Adrenal gland (tissue), 12 donors: ENCODE data around the gene TCF12. TPM values are rescaled to one million over a fixed set of nuclear protein-coding genes. Genes with fewer than 3 reads are reported as not detected.

ENCODE experiments used
- DNase-seq, 7 donors: peaks; one replicate each; pipeline ENCODE4 v3.0.0-alpha.2; 2019 to 2020
- H3K27ac ChIP-seq, 5 donors: fragments of 200-600 bp; sonication (generic) in 4 of 5; 1 replicate in 3 of 5; 2 replicates in 2 of 5; pipeline versions ENCODE4 v1.5.1 to v1.8.0; 2016 to 2020; ENCODE audit warnings: mild to moderate bottlenecking in 1 of 5
- H3K27me3 ChIP-seq: fragments of 200-600 bp; 2 replicates; pipeline ENCODE4 v1.8.0; 2021
- H3K36me3 ChIP-seq, 2 donors: fragments of 200-600 bp; replicated peaks in 1 of 2; 1 replicate in 1 of 2; 2 replicates in 1 of 2; pipeline versions ENCODE4 v1.5.1 to v1.8.0; 2018 to 2022
- H3K4me1 ChIP-seq, 2 donors: fragments of 200-600 bp; replicated peaks in 1 of 2; 1 replicate in 1 of 2; 2 replicates in 1 of 2; pipeline versions ENCODE4 v1.5.1 to v1.8.0; 2018 to 2021
- H3K4me3 ChIP-seq, 4 donors: fragments of 200-600 bp; sonication (generic) in 3 of 4; one replicate each; pipeline ENCODE4 v1.5.1; 2016 to 2018
- H3K9me3 ChIP-seq, 3 donors: fragments of 200-600 bp; sonication (generic) in 1 of 3; replicated peaks in 1 of 3; 1 replicate in 2 of 3; 2 replicates in 1 of 3; pipeline versions ENCODE4 v1.5.1 to v1.8.0; 2016 to 2021
- POLR2A ChIP-seq, 2 donors: fragments of 450-650 bp; IDR thresholded peaks; one replicate each; pipeline ENCODE4 v1.6.1; 2017; ENCODE audit warnings: antibody characterized with exemption in 2 of 2, mild to moderate bottlenecking in 2 of 2, moderate library complexity in 1 of 2
- WGBS, 4 donors: extraction: QIAGEN DNeasy Blood & Tissue Kit in 2 of 4; methylation state at CpG; one replicate each; pipeline versions ENCODE4 v1.1.5 to v1.1.7; 2013 to 2017; 5-methylcytosine and 5-hydroxymethylcytosine counted together
- intact Hi-C, 2 donors: fragments of 100-400 bp; cut with DNase I; formaldehyde crosslinking; loops; one replicate each; pipeline versions ENCODE4 v1.14.1 to v1.15.0; 2022 to 2023
- polyA plus RNA-seq, 3 donors: library from polyadenylated mRNA; stranded (reverse); fragments of 200-250 nt in 2 of 3; fragments of 350-450 nt in 1 of 3; fragmentation: Illumina TruSeq in 1 of 3; extraction: RNeasy Lipid Tissue Mini Kit (QIAGEN cat#74804) in 1 of 3; gene quantifications; one replicate each; pipeline ENCODE4 v1.2.3, GENCODE V29; 2013 to 2014
- total RNA-seq, 9 donors: library from RNA; depleted of rRNA in 4 of 9; stranded (reverse); fragments of >200 nt in 4 of 9; fragments of 120-200 nt in 1 of 9; fragmentation: NEBNext Ultra II Directional in 1 of 9; extraction: Animal tissue kit (Norgen Biotek cat#: 25700) in 1 of 9; gene quantifications; one replicate each; pipeline versions ENCODE4 v1.1.0 to v1.2.4, GENCODE V29; 2013 to 2023
- TF ChIP-seq, protein P1 (sequence below), 6 experiments: fragments of 450-650 bp in 4 of 6; fragments of 200-600 bp in 2 of 6; sonication (generic) in 1 of 6; IDR thresholded peaks; 1 replicate in 5 of 6; 2 replicates in 1 of 6; pipeline versions ENCODE4 v1.5.1 to v1.8.0; 2016 to 2021; ENCODE audit warnings: antibody characterized with exemption in 6 of 6, mild to moderate bottlenecking in 2 of 6, moderate library complexity in 1 of 6
- donor health status: healthy with polysubstance abuse.
- donor health status: Bipolar disorder and iron deficiency.
- donor health status: DM: yes; HTN: yes; CAD: no.
- donor health status: DM: no; HTN: no; CAD: no.
- donor health status: DM: no; HTN: no; CAD: no.
- donor health status: DM: yes; HTN: yes; CAD: no.

TCF12 gene
- total and polyA plus RNA-seq, 12 donors = 7.6 to 121 (median 75.6) TPM

DNA sequence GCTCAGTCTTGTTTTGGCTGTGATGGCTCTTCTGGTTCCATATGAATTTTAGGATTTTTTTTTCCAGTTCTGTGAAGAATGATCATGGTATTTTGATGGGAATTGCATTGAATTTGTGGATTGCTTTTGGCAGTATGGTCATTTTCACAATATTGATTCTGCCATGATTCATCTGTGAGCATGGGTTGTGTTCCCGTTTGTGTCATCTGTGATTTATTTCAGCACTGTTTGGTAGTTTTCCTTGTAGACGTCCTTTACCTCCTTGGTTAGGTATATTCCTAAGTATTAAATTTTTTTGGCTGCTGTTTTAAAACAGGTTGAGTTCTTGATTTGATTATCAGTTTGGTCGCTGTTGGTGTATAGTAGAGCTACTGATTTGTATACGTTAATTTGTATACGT, 18.5 kb downstream of the TCF12 start:
- no peaks in the 10 kb centered on the region for H3K36me3 ChIP-seq
- 75 to 85% (median 76%) methylated on average over 5 of the region's 5 CpGs for WGBS, 4 donors
- intact Hi-C loops = no loop called here
- no peak for DNase-seq
- no peaks in the 10 kb centered on the region for H3K27me3 ChIP-seq
- no peak overlapping the region for H3K4me3 ChIP-seq
- no peak overlapping the region for H3K27ac ChIP-seq
- peaks cover 5 to 34% of the 10 kb centered on the region in 2 donors for H3K4me1 ChIP-seq
- TF ChIP-seq, protein P1, sequence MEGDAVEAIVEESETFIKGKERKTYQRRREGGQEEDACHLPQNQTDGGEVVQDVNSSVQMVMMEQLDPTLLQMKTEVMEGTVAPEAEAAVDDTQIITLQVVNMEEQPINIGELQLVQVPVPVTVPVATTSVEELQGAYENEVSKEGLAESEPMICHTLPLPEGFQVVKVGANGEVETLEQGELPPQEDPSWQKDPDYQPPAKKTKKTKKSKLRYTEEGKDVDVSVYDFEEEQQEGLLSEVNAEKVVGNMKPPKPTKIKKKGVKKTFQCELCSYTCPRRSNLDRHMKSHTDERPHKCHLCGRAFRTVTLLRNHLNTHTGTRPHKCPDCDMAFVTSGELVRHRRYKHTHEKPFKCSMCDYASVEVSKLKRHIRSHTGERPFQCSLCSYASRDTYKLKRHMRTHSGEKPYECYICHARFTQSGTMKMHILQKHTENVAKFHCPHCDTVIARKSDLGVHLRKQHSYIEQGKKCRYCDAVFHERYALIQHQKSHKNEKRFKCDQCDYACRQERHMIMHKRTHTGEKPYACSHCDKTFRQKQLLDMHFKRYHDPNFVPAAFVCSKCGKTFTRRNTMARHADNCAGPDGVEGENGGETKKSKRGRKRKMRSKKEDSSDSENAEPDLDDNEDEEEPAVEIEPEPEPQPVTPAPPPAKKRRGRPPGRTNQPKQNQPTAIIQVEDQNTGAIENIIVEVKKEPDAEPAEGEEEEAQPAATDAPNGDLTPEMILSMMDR (IDR thresholded peaks at IDR 0.05) = no peak
- no peak for TF ChIP-seq POLR2A (IDR thresholded peaks at IDR 0.05)
- no peaks in the 10 kb centered on the region for H3K9me3 ChIP-seq

DNA sequence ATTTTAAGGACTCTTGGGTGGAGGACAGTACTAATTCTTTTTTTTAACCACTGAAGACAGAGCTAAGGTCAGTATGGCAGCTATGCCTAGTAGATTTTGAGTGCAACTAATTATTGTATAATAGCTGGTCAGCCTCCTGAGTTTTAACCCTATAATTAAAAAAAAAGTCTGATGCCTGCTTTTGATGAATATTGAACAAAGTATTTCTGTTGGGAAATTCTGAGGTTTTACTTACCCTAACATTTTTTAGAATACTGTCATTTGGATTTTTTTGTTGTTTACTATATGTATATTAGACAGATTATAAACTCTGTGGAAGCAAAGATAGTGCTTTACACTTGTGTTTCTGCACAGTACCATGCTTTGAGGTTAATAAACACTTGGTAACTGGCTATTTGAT, 20.8 kb downstream of the TCF12 start:
- peaks cover 5 to 47% of the 10 kb centered on the region in 2 donors for H3K4me1 ChIP-seq
- H3K4me3 ChIP-seq = no peak overlapping the region
- no peak overlapping the region for H3K27ac ChIP-seq
- no peaks in the 10 kb centered on the region for H3K27me3 ChIP-seq
- no peaks in the 10 kb centered on the region for H3K9me3 ChIP-seq
- intact Hi-C loops = no loop called here
- no peak for TF ChIP-seq POLR2A (IDR thresholded peaks at IDR 0.05)
- TF ChIP-seq, protein P1 (IDR thresholded peaks at IDR 0.05) = no peak
- no peak for DNase-seq
- no peaks in the 10 kb centered on the region for H3K36me3 ChIP-seq

DNA sequence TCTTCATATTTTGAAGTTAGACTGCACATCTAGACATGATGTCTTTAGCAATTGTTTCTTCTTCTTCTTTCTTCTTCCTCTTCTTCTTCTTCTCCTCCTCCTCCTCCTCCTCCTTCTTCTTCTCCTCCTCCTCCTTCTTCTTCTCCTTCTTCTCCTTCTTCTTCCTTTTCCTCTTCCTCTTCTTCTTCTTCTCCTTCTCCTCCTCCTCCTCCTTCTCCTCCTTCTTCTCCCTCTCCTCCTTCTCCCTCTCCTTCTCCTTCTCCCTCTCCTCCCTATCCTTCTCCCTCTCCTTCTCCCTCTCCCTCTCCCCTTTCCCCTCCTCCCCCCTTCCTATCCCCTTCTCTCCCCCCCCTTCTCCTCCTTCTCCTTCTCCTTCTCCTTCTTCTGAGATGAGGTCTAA, 21.9 kb downstream of the TCF12 start:
- Histone ChIP-seq H3K9me3 (no peaks in the 10 kb centered on the region), H3K36me3 (no peaks in the 10 kb centered on the region), H3K4me3 (no peak overlapping the region), H3K27me3 (no peaks in the 10 kb centered on the region), H3K27ac (no peak overlapping the region), H3K4me1 (peaks cover 5 to 47% of the 10 kb centered on the region in 2 donors)
- no peak for TF ChIP-seq POLR2A (IDR thresholded peaks at IDR 0.05)
- TF ChIP-seq, protein P1 (IDR thresholded peaks at IDR 0.05) = no peak
- intact Hi-C loops = no loop called here
- no peak for DNase-seq

DNA sequence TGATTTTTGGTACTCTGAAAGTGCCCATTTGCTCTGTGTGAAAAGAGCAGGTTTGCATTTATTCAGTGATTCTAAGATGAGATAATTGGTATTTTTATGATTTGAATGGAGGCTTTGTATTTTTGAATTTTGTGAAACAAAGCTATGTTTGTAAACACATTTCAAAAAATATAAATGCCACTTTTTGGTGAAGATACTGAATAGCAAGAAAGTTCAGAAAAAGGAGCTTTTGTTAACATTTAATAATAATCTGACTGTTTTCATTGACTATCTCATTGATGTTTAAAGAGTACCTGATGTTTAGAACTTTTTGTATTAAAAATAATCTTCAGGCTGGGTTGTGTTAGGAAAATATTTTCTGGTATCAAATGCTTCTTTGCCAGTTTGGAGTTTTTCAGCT, 23.7 kb downstream of the TCF12 start:
- TF ChIP-seq, protein P1 (IDR thresholded peaks at IDR 0.05) = no peak
- TF ChIP-seq POLR2A (IDR thresholded peaks at IDR 0.05) = no peak
- Histone ChIP-seq H3K27me3 (no peaks in the 10 kb centered on the region), H3K36me3 (no peaks in the 10 kb centered on the region), H3K4me3 (no peak overlapping the region), H3K27ac (no peak overlapping the region), H3K4me1 (peaks cover 5 to 47% of the 10 kb centered on the region in 2 donors), H3K9me3 (no peaks in the 10 kb centered on the region)
- DNase-seq = no peak
- intact Hi-C loops = no loop called here
